MM.1S (cell line): Measurements from ENCODE around the gene NDFIP2.

ENCODE experiments used
- DNase-seq: peaks from one replicate; pipeline ENCODE4 v3.0.0-alpha.2; 2015
- H2AFZ ChIP-seq: fragments of 300-600 bp; sonication (generic); 2 replicates; pipeline ENCODE4 v1.6.0; 2016; ENCODE audit warnings: antibody characterized with exemption, low read length
- H3F3A ChIP-seq: fragments of 300-600 bp; sonication (generic); 2 replicates; pipeline ENCODE4 v1.6.1; 2016; ENCODE audit warnings: mild to moderate bottlenecking, antibody characterized with exemption, low read length, moderate library complexity, mixed read lengths; ENCODE audit not compliant: insufficient read depth
- H3K27ac ChIP-seq: fragments of 300-600 bp; sonication (generic); 2 replicates; pipeline ENCODE4 v1.5.1; 2016; ENCODE audit warnings: mild to moderate bottlenecking, low read length
- H3K27me3 ChIP-seq: fragments of 300-600 bp; sonication (generic); replicated peaks from 2 replicates; pipeline ENCODE4 v1.6.0; 2016; ENCODE audit warnings: low read length; ENCODE audit not compliant: insufficient read depth
- H3K36me3 ChIP-seq: fragments of 300-600 bp; sonication (generic); replicated peaks from 2 replicates; pipeline ENCODE4 v1.6.1; 2016; ENCODE audit warnings: mild to moderate bottlenecking, low read length, mixed read lengths; ENCODE audit not compliant: insufficient read depth
- H3K4me1 ChIP-seq: fragments of 300-600 bp; sonication (generic); 2 replicates; pipeline ENCODE4 v1.6.1; 2016; ENCODE audit warnings: low read length, mixed read lengths
- H3K4me2 ChIP-seq: fragments of 300-600 bp; sonication (generic); 2 replicates; pipeline ENCODE4 v1.6.0; 2016; ENCODE audit warnings: low read depth, low read length
- H3K4me3 ChIP-seq: fragments of 300-600 bp; sonication (generic); 2 replicates; pipeline ENCODE4 v1.5.1; 2016; ENCODE audit warnings: low read length, mixed read lengths
- H3K79me2 ChIP-seq: fragments of 300-600 bp; sonication (generic); 2 replicates; pipeline ENCODE4 v1.6.1; 2016; ENCODE audit warnings: mixed run types, low read length, mixed read lengths
- H3K9ac ChIP-seq: fragments of 300-600 bp; sonication (generic); 2 replicates; pipeline ENCODE4 v1.6.1; 2016; ENCODE audit warnings: low read length, mixed read lengths
- H3K9me2 ChIP-seq: fragments of 300-600 bp; sonication (generic); replicated peaks from 2 replicates; pipeline ENCODE4 v1.6.1; 2016; ENCODE audit warnings: mild to moderate bottlenecking, low read length, mixed read lengths; ENCODE audit not compliant: insufficient read depth
- H3K9me3 ChIP-seq: fragments of 300-600 bp; sonication (generic); replicated peaks from 2 replicates; pipeline ENCODE4 v1.6.1; 2016; ENCODE audit warnings: mild to moderate bottlenecking, low read length, mixed read lengths; ENCODE audit not compliant: insufficient read depth
- H4K20me1 ChIP-seq: fragments of 300-600 bp; sonication (generic); 2 replicates; pipeline ENCODE4 v1.6.1; 2016; ENCODE audit warnings: mild to moderate bottlenecking, low read length, moderate library complexity, mixed read lengths; ENCODE audit not compliant: insufficient read depth
- CTCF ChIP-seq: fragments of 300-600 bp; sonication (generic); IDR thresholded peaks from 2 replicates; pipeline ENCODE4 v1.5.1; 2016; ENCODE audit warnings: antibody characterized with exemption, low read length, mixed read lengths
- EZH2 ChIP-seq: fragments of 300-600 bp; sonication (generic); optimal IDR thresholded peaks from 2 replicates; pipeline ENCODE3; 2017; ENCODE audit warnings: low read depth, mild to moderate bottlenecking, antibody characterized with exemption, low read length, mixed read lengths
- EZH2phosphoT487 ChIP-seq: fragments of 300-600 bp; sonication (generic); IDR thresholded peaks from 2 replicates; pipeline ENCODE4 v1.6.1; 2018; ENCODE audit warnings: antibody characterized with exemption, low read length

Gene NDFIP2

GRCh38 chr13:79522583-79522982 is 41.6 kb downstream of the NDFIP2 start:
- Histone ChIP-seq H3F3A (peaks cover 3% of the 10 kb centered on the region; the same call in 1 of the 2 replicates), H3K9me3 (no peaks in the 10 kb centered on the region), H3K36me3 (0 out of 2 replicates have a peak, but pooled peaks cover 5% of the 10 kb centered on the region), H3K79me2 (peaks cover 4% of the 10 kb centered on the region; the same call in 1 of the 2 replicates), H3K4me2 (no peak overlapping the region), H3K27me3 (no peaks in the 10 kb centered on the region), H2AFZ (no peak overlapping the region), H3K9ac (no peak overlapping the region), H3K27ac (no peak overlapping the region), H3K4me1 (peaks cover 8% of the 10 kb centered on the region; the same call in 1 of the 2 replicates), H3K4me3 (no peak overlapping the region), H4K20me1 (no peaks in the 10 kb centered on the region), H3K9me2 (no peaks in the 10 kb centered on the region)
- peak; percentile 77 for DNase-seq
- TF ChIP-seq EZH2 (no peak), EZH2phosphoT487 (no peak), CTCF (no peak)

- H3K4me1 ChIP-seq: peaks cover 8% of the 10 kb centered on the region; the same call in 1 of the 2 replicates
- TF ChIP-seq CTCF (no peak), EZH2phosphoT487 (no peak), EZH2 (no peak)
- DNase-seq: no peak
Observed at GRCh38 chr13:79525064-79525857, 44.3 kb downstream of the NDFIP2 start.

GRCh38 chr13:79527698-79528097 is 46.7 kb downstream of the NDFIP2 start:
- no peak overlapping the region for H3K4me3 ChIP-seq
- H3K9ac ChIP-seq: no peak overlapping the region
- no peaks in the 10 kb centered on the region for H3K27me3 ChIP-seq
- no peaks in the 10 kb centered on the region for H3K9me3 ChIP-seq
- no peaks in the 10 kb centered on the region for H4K20me1 ChIP-seq
- H3F3A ChIP-seq: no peaks in the 10 kb centered on the region
- no peak overlapping the region for H3K27ac ChIP-seq
- H3K4me1 ChIP-seq: 0 out of 2 replicates have a peak, but pooled peaks cover 3% of the 10 kb centered on the region
- H3K4me2 ChIP-seq: no peak overlapping the region
- no peaks in the 10 kb centered on the region for H3K79me2 ChIP-seq
- H3K36me3 ChIP-seq: 0 out of 2 replicates have a peak, but pooled peaks cover 5% of the 10 kb centered on the region
- TF ChIP-seq EZH2phosphoT487 (no peak), CTCF (no peak), EZH2 (no peak)
- H2AFZ ChIP-seq: no peak overlapping the region
- DNase-seq: no peak
- no peaks in the 10 kb centered on the region for H3K9me2 ChIP-seq

More at GRCh38 chr13:79525064-79525857, 44.3 kb downstream of the NDFIP2 start:
- Histone ChIP-seq H3K9me3 (no peaks in the 10 kb centered on the region), H3K4me3 (no peak overlapping the region), H3K27me3 (no peaks in the 10 kb centered on the region), H3K27ac (no peak overlapping the region), H3F3A (peaks cover 3% of the 10 kb centered on the region; the same call in 1 of the 2 replicates), H3K4me2 (no peak overlapping the region), H4K20me1 (no peaks in the 10 kb centered on the region), H3K79me2 (no peaks in the 10 kb centered on the region), H3K36me3 (0 out of 2 replicates have a peak, but pooled peaks cover 5% of the 10 kb centered on the region), H2AFZ (no peak overlapping the region), H3K9ac (no peak overlapping the region), H3K9me2 (no peaks in the 10 kb centered on the region)
